Esophagus (tissue), 2 donors: ENCODE results near the gene PUS1. TPM values are rescaled to one million over a fixed set of nuclear protein-coding genes. Genes with fewer than 3 reads are reported as not detected.

Experiments
- H3K27ac ChIP-seq, 2 donors: one replicate each; pipeline ENCODE4 v1.5.1; 2013; ENCODE audit warnings: low read depth in 2 of 2, mild to moderate bottlenecking in 2 of 2, inconsistent platforms in 1 of 2, low read length in 1 of 2, moderate library complexity in 1 of 2
- H3K27me3 ChIP-seq, 2 donors: one replicate each; pipeline ENCODE4 v1.6.1; 2013; ENCODE audit warnings: low read length in 2 of 2, control low read depth in 1 of 2, mild to moderate bottlenecking in 1 of 2; ENCODE audit not compliant: insufficient read depth in 2 of 2, control insufficient read depth in 1 of 2
- H3K36me3 ChIP-seq, 2 donors: one replicate each; pipeline ENCODE4 v1.6.1; 2013; ENCODE audit warnings: low read length in 1 of 2; ENCODE audit not compliant: control insufficient read depth in 2 of 2, insufficient read depth in 2 of 2
- H3K4me1 ChIP-seq, 2 donors: one replicate each; pipeline ENCODE4 v1.6.1; 2013; ENCODE audit warnings: low read length in 1 of 2; ENCODE audit not compliant: control insufficient read depth in 2 of 2, insufficient read depth in 2 of 2
- H3K4me3 ChIP-seq, 2 donors: one replicate each; pipeline ENCODE4 v1.5.1; 2013; ENCODE audit warnings: low read length in 2 of 2, mild to moderate bottlenecking in 2 of 2, low read depth in 1 of 2, moderate library complexity in 1 of 2
- H3K9me3 ChIP-seq, 2 donors: one replicate each; pipeline ENCODE4 v1.6.1; 2013; ENCODE audit warnings: mild to moderate bottlenecking in 2 of 2, low read depth in 1 of 2, low read length in 1 of 2, moderate library complexity in 1 of 2; ENCODE audit not compliant: control insufficient read depth in 2 of 2, insufficient read depth in 1 of 2
- WGBS, 2 donors: extraction: QIAGEN DNeasy Blood & Tissue Kit; methylation state at CpG; one replicate each; pipeline ENCODE4 v1.1.7; 2013; 5-methylcytosine and 5-hydroxymethylcytosine counted together
- polyA plus RNA-seq, 2 donors: library from polyadenylated mRNA; stranded (reverse); fragments of 200-250 nt; gene quantifications; one replicate each; pipeline ENCODE4 v1.2.3, GENCODE V29; 2013
- donor health status: healthy with polysubstance abuse.
- donor health status: Bipolar disorder and iron deficiency.

PUS1 gene
- polyA plus RNA-seq, 2 donors: 27.5 to 28.7 TPM

- Histone ChIP-seq H3K27me3 (no peaks in the 10 kb centered on the region), H3K4me1 (peaks cover 0 to 4% of the 10 kb centered on the region in 2 donors), H3K36me3 (peaks cover 0 to 5% of the 10 kb centered on the region in 2 donors), H3K4me3 (no peak overlapping the region), H3K27ac (no peak overlapping the region), H3K9me3 (no peaks in the 10 kb centered on the region)
- 76 to 86% methylated on average over 2 of the region's 2 CpGs for WGBS, 2 donors
These were observed 36.0 kb downstream of the PUS1 start for GRCh38 chr12:131965073-131965472.

- 55 to 65% methylated on average over 1 of the region's 1 CpG for WGBS, 2 donors
- Histone ChIP-seq H3K9me3 (no peaks in the 10 kb centered on the region), H3K4me3 (no peak overlapping the region), H3K4me1 (peaks cover 0 to 1% of the 10 kb centered on the region in 2 donors), H3K36me3 (no peaks in the 10 kb centered on the region), H3K27me3 (no peaks in the 10 kb centered on the region), H3K27ac (no peak overlapping the region)
These were observed 42.1 kb downstream of the PUS1 start for GRCh38 chr12:131971226-131971625.

GRCh38 chr12:131975228-131975627 is 46.2 kb downstream of the PUS1 start:
- H3K4me3 ChIP-seq: no peak overlapping the region
- peaks cover 3 to 5% of the 10 kb centered on the region in 2 donors for H3K36me3 ChIP-seq
- no peaks in the 10 kb centered on the region for H3K4me1 ChIP-seq
- H3K27me3 ChIP-seq: no peaks in the 10 kb centered on the region
- H3K9me3 ChIP-seq: no peaks in the 10 kb centered on the region
- WGBS, 2 donors: 90 to 96% methylated on average over 8 of the region's 8 CpGs
- H3K27ac ChIP-seq: no peak overlapping the region

- H3K36me3 ChIP-seq: peaks cover 8 to 16% of the 10 kb centered on the region in 2 donors
- 85 to 94% methylated on average over 12 of the region's 12 CpGs for WGBS, 2 donors
These were observed 50.5 kb downstream of the PUS1 start for GRCh38 chr12:131979606-131980005.

GRCh38 chr12:131980263-131980662 is 51.2 kb downstream of the PUS1 start:
- H3K27me3 ChIP-seq: no peaks in the 10 kb centered on the region
- no peaks in the 10 kb centered on the region for H3K4me1 ChIP-seq
- peaks cover 11 to 18% of the 10 kb centered on the region in 2 donors for H3K36me3 ChIP-seq
- no peaks in the 10 kb centered on the region for H3K9me3 ChIP-seq
- H3K4me3 ChIP-seq: no peak overlapping the region
- 79 to 83% methylated on average over 3 of the region's 3 CpGs for WGBS, 2 donors
- H3K27ac ChIP-seq: no peak overlapping the region

More at GRCh38 chr12:131979606-131980005, 50.5 kb downstream of the PUS1 start:
- Histone ChIP-seq H3K27me3 (no peaks in the 10 kb centered on the region), H3K4me3 (no peak overlapping the region), H3K9me3 (no peaks in the 10 kb centered on the region), H3K4me1 (no peaks in the 10 kb centered on the region), H3K27ac (no peak overlapping the region)

GRCh38 chr12:131981388-131981787 is 52.3 kb downstream of the PUS1 start:
- Histone ChIP-seq H3K36me3 (peaks cover 12 to 23% of the 10 kb centered on the region in 2 donors), H3K4me3 (no peak overlapping the region), H3K9me3 (no peaks in the 10 kb centered on the region), H3K27ac (no peak overlapping the region), H3K27me3 (no peaks in the 10 kb centered on the region), H3K4me1 (no peaks in the 10 kb centered on the region)
- 96 to 97% methylated on average over 10 of the region's 10 CpGs for WGBS, 2 donors

- WGBS, 2 donors: 92 to 94% methylated on average over 17 of the region's 17 CpGs
- H3K4me3 ChIP-seq: no peak overlapping the region
- H3K27ac ChIP-seq: no peak overlapping the region
- H3K27me3 ChIP-seq: no peaks in the 10 kb centered on the region
- H3K36me3 ChIP-seq: peaks cover 12 to 28% of the 10 kb centered on the region in 2 donors
- H3K4me1 ChIP-seq: no peaks in the 10 kb centered on the region
- H3K9me3 ChIP-seq: no peaks in the 10 kb centered on the region
These were observed 53.0 kb downstream of the PUS1 start for GRCh38 chr12:131982041-131982440.

- Histone ChIP-seq H3K4me3 (no peak overlapping the region), H3K9me3 (no peaks in the 10 kb centered on the region), H3K27me3 (no peaks in the 10 kb centered on the region), H3K36me3 (peaks cover 12 to 34% of the 10 kb centered on the region in 2 donors), H3K4me1 (no peaks in the 10 kb centered on the region), H3K27ac (no peak overlapping the region)
- WGBS, 2 donors: 93 to 96% methylated on average over 6 of the region's 6 CpGs
These were observed 54.0 kb downstream of the PUS1 start for GRCh38 chr12:131983026-131983425.

DNA sequence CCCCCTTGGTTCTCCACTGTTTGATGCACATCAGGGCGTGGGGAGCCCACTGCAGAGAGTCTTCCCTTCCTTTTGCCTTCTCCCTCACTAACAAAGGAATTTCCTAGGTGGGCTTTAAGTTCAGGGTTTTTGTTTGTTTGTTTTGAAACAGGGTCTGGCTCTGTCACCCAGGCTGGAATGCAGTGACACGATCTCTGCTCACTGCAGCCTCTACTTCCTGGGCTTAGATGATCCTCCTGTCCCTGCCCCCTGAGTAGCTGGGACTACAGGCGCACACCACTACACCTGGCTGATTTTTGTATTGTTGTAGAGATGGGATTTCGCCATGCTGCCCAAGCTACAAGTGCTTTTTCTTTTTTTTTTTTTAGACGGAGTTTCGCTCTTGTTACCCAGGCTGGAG is 54.5 kb downstream of the PUS1 start:
- H3K9me3 ChIP-seq: no peaks in the 10 kb centered on the region
- 84 to 89% methylated on average over 6 of the region's 6 CpGs for WGBS, 2 donors
- peaks cover 14 to 38% of the 10 kb centered on the region in 2 donors for H3K36me3 ChIP-seq

GRCh38 chr12:131984334-131984733 is 55.3 kb downstream of the PUS1 start:
- H3K4me3 ChIP-seq: no peak overlapping the region
- peaks cover 15 to 41% of the 10 kb centered on the region in 2 donors for H3K36me3 ChIP-seq
- no peaks in the 10 kb centered on the region for H3K9me3 ChIP-seq
- no peaks in the 10 kb centered on the region for H3K27me3 ChIP-seq
- H3K4me1 ChIP-seq: no peaks in the 10 kb centered on the region
- H3K27ac ChIP-seq: peak overlapping the region in 1 of 2 donors; percentile 59
- WGBS, 2 donors: 90 to 97% methylated on average over 3 of the region's 3 CpGs

More for the DNA sequence above, 54.5 kb downstream of the PUS1 start:
- Histone ChIP-seq H3K27ac (no peak overlapping the region), H3K27me3 (no peaks in the 10 kb centered on the region), H3K4me3 (no peak overlapping the region), H3K4me1 (no peaks in the 10 kb centered on the region)
